B cell (primary cell): Measurements from ENCODE around the gene KDM4D. TPM values are rescaled to one million over a fixed set of nuclear protein-coding genes. Genes with fewer than 3 reads are reported as not detected.
A peak's percentile ranks its signal among the peaks of the same experiment; 100 is the strongest.

Experiments used
- ATAC-seq: fragments of 200-7000 bp; cut with Tn5 transposase; one replicate; pipeline ENCODE4 v1.10.0; 2021; ENCODE audit warnings: low read depth, mild to moderate bottlenecking, moderate number of reproducible peaks, moderate library complexity
- CTCF ChIA-PET: fragments of 350-600 bp; sonication (Branson Sonifier 250); formaldehyde crosslinking; loops from one replicate; lab custom pipeline; 2021; ENCODE audit warnings: antibody characterized with exemption, inconsistent platforms; lab: Charles Lee
- POLR2A ChIA-PET: fragments of 350-600 bp; sonication (Branson Sonifier 250); formaldehyde crosslinking; loops from one replicate; lab custom pipeline; 2021; ENCODE audit warnings: antibody characterized with exemption; lab: Charles Lee
- DNase-seq: peaks from one replicate; pipeline ENCODE4 v3.0.0; 2013
- H2AFZ ChIP-seq: 2 replicates; pipeline ENCODE4 v1.6.1; 2012; ENCODE audit warnings: mild to moderate bottlenecking, low read depth, low read length; ENCODE audit not compliant: insufficient read depth, poor library complexity, severe bottlenecking
- H3K27ac ChIP-seq, 2 donors: 1 replicate in 1 of 2; 2 replicates in 1 of 2; pipeline ENCODE4 v1.5.1; 2012 to 2013; ENCODE audit warnings: low read length in 2 of 2, mild to moderate bottlenecking in 2 of 2, moderate library complexity in 1 of 2
- H3K27me3 ChIP-seq, 4 experiments: fragments of 200-600 bp in 1 of 4; sonication (generic) in 1 of 4; replicated peaks in 1 of 4; 1 replicate in 2 of 4; 2 replicates in 2 of 4; pipeline versions ENCODE4 v1.6.1 to v1.7.0; 2013 to 2016; ENCODE audit warnings: low read length in 3 of 4, mild to moderate bottlenecking in 2 of 4, mixed read lengths in 1 of 4, moderate library complexity in 1 of 4; ENCODE audit not compliant: insufficient read depth in 4 of 4, control insufficient read depth in 3 of 4; ENCODE audit errors: control extremely low read depth in 1 of 4
- H3K36me3 ChIP-seq, 2 experiments: replicated peaks in 1 of 2; 1 replicate in 1 of 2; 2 replicates in 1 of 2; pipeline versions ENCODE4 v1.6.1 to v1.7.1; 2013; ENCODE audit warnings: low read length in 1 of 2; ENCODE audit not compliant: insufficient read depth in 2 of 2, control insufficient read depth in 1 of 2; ENCODE audit errors: control extremely low read depth in 1 of 2, extremely low read depth in 1 of 2
- H3K4me1 ChIP-seq, 2 donors: fragments of 200-600 bp in 1 of 2; sonication (generic) in 1 of 2; 1 replicate in 1 of 2; 2 replicates in 1 of 2; pipeline versions ENCODE4 v1.5.1 to v1.6.1; 2013 to 2017; ENCODE audit warnings: low read length in 2 of 2; ENCODE audit not compliant: control insufficient read depth in 2 of 2, insufficient read depth in 2 of 2
- H3K4me2 ChIP-seq: replicated peaks from 2 replicates; pipeline ENCODE3; 2012; ENCODE audit warnings: mild to moderate bottlenecking, low read depth, low read length; ENCODE audit not compliant: poor library complexity, severe bottlenecking
- H3K4me3 ChIP-seq, 5 experiments: fragments of 200-600 bp in 1 of 5; sonication (generic) in 1 of 5; 1 replicate in 3 of 5; 2 replicates in 2 of 5; pipeline versions ENCODE4 v1.5.1 to v1.7.0; 2011 to 2016; ENCODE audit warnings: low read length in 4 of 5, mild to moderate bottlenecking in 4 of 5, low read depth in 2 of 5, control low read depth in 1 of 5, moderate library complexity in 1 of 5; ENCODE audit not compliant: insufficient read depth in 1 of 5; ENCODE audit errors: control extremely low read depth in 1 of 5, extremely low read depth in 1 of 5
- H3K79me2 ChIP-seq: fragments of 200-600 bp; sonication (generic); one replicate; pipeline ENCODE4 v1.6.0; 2016; ENCODE audit warnings: low read length; ENCODE audit not compliant: control insufficient read depth, insufficient read depth
- H3K9ac ChIP-seq: fragments of 200-600 bp; sonication (generic); 2 replicates; pipeline ENCODE4 v1.6.1; 2017; ENCODE audit warnings: mild to moderate bottlenecking, low read length, moderate library complexity
- H3K9me3 ChIP-seq, 3 donors: one replicate each; pipeline versions ENCODE4 v1.6.1 to v1.7.1; 2013; ENCODE audit warnings: low read length in 2 of 3; ENCODE audit not compliant: control insufficient read depth in 2 of 3, insufficient read depth in 1 of 3; ENCODE audit errors: control extremely low read depth in 1 of 3
- H4K20me1 ChIP-seq: 2 replicates; pipeline ENCODE4 v1.6.0; 2012; ENCODE audit warnings: mild to moderate bottlenecking, low read length; ENCODE audit not compliant: insufficient read depth, control insufficient read depth, poor library complexity, severe bottlenecking
- H3K27ac Mint-ChIP-seq: one replicate; pipeline ENCODE4 v1.8.0; 2021; ENCODE audit warnings: mixed read lengths
- H3K27me3 Mint-ChIP-seq: one replicate; pipeline ENCODE4 v1.8.0; 2021; ENCODE audit warnings: mixed read lengths
- H3K4me1 Mint-ChIP-seq: one replicate; pipeline ENCODE4 v1.8.0; 2021; ENCODE audit warnings: mixed read lengths
- H3K4me3 Mint-ChIP-seq: one replicate; pipeline ENCODE4 v1.8.0; 2021; ENCODE audit warnings: mixed read lengths
- H3K9me3 Mint-ChIP-seq: one replicate; pipeline ENCODE4 v1.8.0; 2022; ENCODE audit warnings: mixed read lengths; ENCODE audit not compliant: insufficient read depth
- CTCF ChIP-seq: fragments of 200-600 bp; IDR thresholded peaks from one replicate; pipeline ENCODE4 v1.8.0; 2022; ENCODE audit warnings: antibody characterized with exemption, mild to moderate bottlenecking
- EZH2 ChIP-seq: IDR thresholded peaks from 2 replicates; pipeline ENCODE4 v1.6.1; 2012; ENCODE audit warnings: borderline replicate concordance, low read depth, mild to moderate bottlenecking, moderate library complexity, low read length; ENCODE audit not compliant: insufficient read depth, poor library complexity, severe bottlenecking
- WGBS: methylation state at CpG from one replicate; pipeline ENCODE4 v1.1.5; 2013; ENCODE audit warnings: missing lambda C conversion rate; ENCODE audit not compliant: insufficient coverage; 5-methylcytosine and 5-hydroxymethylcytosine counted together
- intact Hi-C: fragments of 100-400 bp; cut with micrococcal nuclease; formaldehyde crosslinking; loops from one replicate; pipeline ENCODE4 v1.10.0; 2022
- polyA plus RNA-seq: library from polyadenylated mRNA; depleted of rRNA; stranded (reverse); fragments of >200 nt; gene quantifications from 2 replicates; pipeline ENCODE4 v1.2.3, GENCODE V29; 2012
- total RNA-seq, 2 donors: library from RNA; stranded (reverse); fragments of 120-200 nt in 1 of 2; gene quantifications; 1 replicate in 1 of 2; 2 replicates in 1 of 2; pipeline versions ENCODE4 v1.2.3 to v1.2.4, GENCODE V29; 2013 to 2022

The KDM4D gene
- total and polyA plus RNA-seq, 2 donors (not counting 1 experiment from before 2014, with no cell fraction given), result 0.44 to 0.58 TPM

DNA sequence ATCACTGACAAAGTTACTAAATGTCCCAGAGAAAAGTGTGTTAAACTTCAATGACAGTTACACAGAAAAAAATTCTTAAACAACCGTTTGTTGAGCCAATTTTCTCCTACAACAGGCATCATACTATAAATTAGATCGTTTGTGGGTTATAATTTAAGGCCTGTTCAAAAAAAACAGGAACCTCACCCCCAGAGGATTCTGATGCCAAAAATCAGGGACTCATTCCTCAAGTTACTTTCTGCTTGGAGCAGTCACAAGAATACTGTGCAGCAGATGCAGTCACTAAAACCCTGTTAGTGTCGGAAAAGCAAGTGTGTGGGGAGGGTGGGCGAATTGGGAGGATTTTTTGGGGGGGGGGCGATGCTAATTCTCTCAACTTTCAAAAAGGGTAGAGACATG is 810 bp upstream of the KDM4D start:
- H3K9me3 Mint-ChIP-seq, result no peaks in the 10 kb centered on the region
- POLR2A ChIA-PET, result interaction anchor here (1.4 to 2.1 kb wide), 5 partner anchors 94 to 817 kb away, joined by 3 to 6 read pairs (median 5); partner anchors contain the start of genes CEP57, ENDOD1, FAM76B and SRSF8
- peak overlapping the region; percentile 92 for H3K4me3 Mint-ChIP-seq
- intact Hi-C loops, result loop anchor here (1.0 to 10.0 kb wide), 9 partner anchors 96 to 1417 kb away; partner anchors contain the start of genes ANKRD49, CCDC82, CEP295 and ENDOD1
- ATAC-seq (no peak), DNase-seq (no peak)
- Histone ChIP-seq H3K9me3 (no peaks in the 10 kb centered on the region), H3K4me3 (peak overlapping the region; percentile 75 to 97 (median 87)), H3K27me3 (no peaks in the 10 kb centered on the region), H3K79me2 (peaks cover 13% of the 10 kb centered on the region), H3K4me1 (peaks cover 10 to 14% of the 10 kb centered on the region in 2 donors), H2AFZ (peak overlapping the region; percentile 100), H3K27ac (peak overlapping the region in 1 of 2 donors; percentile 83), H4K20me1 (peaks cover 23% of the 10 kb centered on the region), H3K36me3 (peaks cover 17 to 43% of the 10 kb centered on the region in 2 experiments), H3K4me2 (peak overlapping the region; percentile 81), H3K9ac (peak overlapping the region; percentile 90)
- no peak for TF ChIP-seq CTCF
- no peak for TF ChIP-seq EZH2
- CTCF ChIA-PET, result interaction anchor here (0.6 to 1.9 kb wide), 5 partner anchors 94 to 1421 kb away, joined by 3 to 14 read pairs (median 3); partner anchors contain the start of gene SRSF8
- no peak overlapping the region for H3K27ac Mint-ChIP-seq
- H3K4me1 Mint-ChIP-seq, result peaks cover 13% of the 10 kb centered on the region
- no peaks in the 10 kb centered on the region for H3K27me3 Mint-ChIP-seq
- WGBS, result 0% methylated on average over 1 of the region's 5 CpGs

- DNase-seq (no peak), ATAC-seq (no peak)
- H3K4me3 ChIP-seq, result peak overlapping the region; percentile 75 to 97 (median 87)
- peak overlapping the region; percentile 81 for H3K4me2 ChIP-seq
- Mint-ChIP-seq H3K4me3 (peak overlapping the region; percentile 92), H3K27me3 (no peaks in the 10 kb centered on the region), H3K9me3 (no peaks in the 10 kb centered on the region), H3K27ac (peak overlapping the region; percentile 94), H3K4me1 (peaks cover 13% of the 10 kb centered on the region)
- H3K4me1 ChIP-seq, result peaks cover 10 to 14% of the 10 kb centered on the region in 2 donors
- ChIA-PET POLR2A (interaction anchor here (1.4 to 2.1 kb wide), 3 partner anchors 93 to 178 kb away, joined by 5 to 6 read pairs (median 5); partner anchors contain the start of genes ENDOD1 and SRSF8), CTCF (interaction anchor here (1.1 to 1.9 kb wide), 3 partner anchors 13 to 176 kb away, joined by 3 to 14 read pairs (median 4); partner anchors contain the start of gene SRSF8)
- H4K20me1 ChIP-seq, result peaks cover 10% of the 10 kb centered on the region
- peaks cover 13 to 29% of the 10 kb centered on the region in 2 experiments for H3K36me3 ChIP-seq
- H2AFZ ChIP-seq, result peak overlapping the region; percentile 100
- TF ChIP-seq CTCF, result no peak
- no peak for TF ChIP-seq EZH2
- peaks cover 13% of the 10 kb centered on the region for H3K79me2 ChIP-seq
- peak overlapping the region; percentile 90 for H3K9ac ChIP-seq
- H3K27me3 ChIP-seq, result no peaks in the 10 kb centered on the region
- intact Hi-C loops, result loop anchor here (5.0 to 10.0 kb wide), 3 partner anchors 163 to 1312 kb away; partner anchors contain the start of gene CEP295
- H3K9me3 ChIP-seq, result no peaks in the 10 kb centered on the region
- WGBS, result 50% methylated on average over 2 of the region's 6 CpGs
- H3K27ac ChIP-seq, result peak overlapping the region in 1 of 2 donors; percentile 83
Observed at GRCh38 chr11:94974178-94974577, 669 bp downstream of the KDM4D start.
